Esophagus squamous epithelium (tissue), 4 donors: ENCODE data around the gene OR4K15.

Experiments used
- POLR2A ChIP-seq, 4 donors: fragments of 450-650 bp; IDR thresholded peaks; one replicate each; pipeline ENCODE4 v1.6.1; 2017; ENCODE audit warnings: antibody characterized with exemption in 4 of 4, mild to moderate bottlenecking in 4 of 4, moderate library complexity in 3 of 4
- TF ChIP-seq, protein P1 (sequence below), 6 experiments: fragments of 450-650 bp in 4 of 6; fragments of 200-600 bp in 2 of 6; sonication (generic) in 2 of 6; IDR thresholded peaks; one replicate each; pipeline ENCODE4 v1.5.1; 2016 to 2019; ENCODE audit warnings: antibody characterized with exemption in 6 of 6, mild to moderate bottlenecking in 4 of 6, moderate library complexity in 4 of 6

- TF ChIP-seq, protein P1, sequence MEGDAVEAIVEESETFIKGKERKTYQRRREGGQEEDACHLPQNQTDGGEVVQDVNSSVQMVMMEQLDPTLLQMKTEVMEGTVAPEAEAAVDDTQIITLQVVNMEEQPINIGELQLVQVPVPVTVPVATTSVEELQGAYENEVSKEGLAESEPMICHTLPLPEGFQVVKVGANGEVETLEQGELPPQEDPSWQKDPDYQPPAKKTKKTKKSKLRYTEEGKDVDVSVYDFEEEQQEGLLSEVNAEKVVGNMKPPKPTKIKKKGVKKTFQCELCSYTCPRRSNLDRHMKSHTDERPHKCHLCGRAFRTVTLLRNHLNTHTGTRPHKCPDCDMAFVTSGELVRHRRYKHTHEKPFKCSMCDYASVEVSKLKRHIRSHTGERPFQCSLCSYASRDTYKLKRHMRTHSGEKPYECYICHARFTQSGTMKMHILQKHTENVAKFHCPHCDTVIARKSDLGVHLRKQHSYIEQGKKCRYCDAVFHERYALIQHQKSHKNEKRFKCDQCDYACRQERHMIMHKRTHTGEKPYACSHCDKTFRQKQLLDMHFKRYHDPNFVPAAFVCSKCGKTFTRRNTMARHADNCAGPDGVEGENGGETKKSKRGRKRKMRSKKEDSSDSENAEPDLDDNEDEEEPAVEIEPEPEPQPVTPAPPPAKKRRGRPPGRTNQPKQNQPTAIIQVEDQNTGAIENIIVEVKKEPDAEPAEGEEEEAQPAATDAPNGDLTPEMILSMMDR (IDR thresholded peaks at IDR 0.05), result no peak
- no peak for TF ChIP-seq POLR2A (IDR thresholded peaks at IDR 0.05)
Measured at GRCh38 chr14:19947413-19948090, 27.8 kb upstream of the OR4K15 start.
